HK-2 (cell line): ENCODE data around the gene RAP1GDS1.
"Not testable (repeated sequence)": the region's sequence is repeated elsewhere in the genome, so short reads cannot be mapped to it uniquely, and the experiment has no call there.

Experiments
- DNase-seq: peaks from one replicate; pipeline ENCODE4 v3.0.0-alpha.2; 2018; ENCODE audit not compliant: unreplicated experiment

RAP1GDS1 gene

DNA sequence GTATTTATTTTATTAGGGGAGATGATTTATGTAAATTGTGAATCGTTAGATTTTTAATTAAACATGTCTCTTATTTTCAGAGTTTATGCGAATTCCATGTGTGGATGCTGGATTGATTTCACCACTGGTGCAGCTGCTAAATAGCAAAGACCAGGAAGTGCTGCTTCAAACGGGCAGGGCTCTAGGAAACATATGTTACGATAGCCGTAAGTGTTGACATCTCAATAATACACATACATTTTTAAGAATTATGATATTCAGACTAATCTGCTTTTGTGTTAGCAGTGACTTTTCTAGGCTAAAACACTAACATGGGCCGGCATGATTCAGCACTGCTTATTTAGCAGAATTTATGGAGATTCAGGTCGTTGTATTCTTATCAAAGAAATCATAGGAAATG lies 91.2 kb downstream of the RAP1GDS1 start:
- no peak for DNase-seq

- no peak for DNase-seq
These were observed 91.8 kb downstream of the RAP1GDS1 start for GRCh38 chr4:98352940-98353339.

DNA sequence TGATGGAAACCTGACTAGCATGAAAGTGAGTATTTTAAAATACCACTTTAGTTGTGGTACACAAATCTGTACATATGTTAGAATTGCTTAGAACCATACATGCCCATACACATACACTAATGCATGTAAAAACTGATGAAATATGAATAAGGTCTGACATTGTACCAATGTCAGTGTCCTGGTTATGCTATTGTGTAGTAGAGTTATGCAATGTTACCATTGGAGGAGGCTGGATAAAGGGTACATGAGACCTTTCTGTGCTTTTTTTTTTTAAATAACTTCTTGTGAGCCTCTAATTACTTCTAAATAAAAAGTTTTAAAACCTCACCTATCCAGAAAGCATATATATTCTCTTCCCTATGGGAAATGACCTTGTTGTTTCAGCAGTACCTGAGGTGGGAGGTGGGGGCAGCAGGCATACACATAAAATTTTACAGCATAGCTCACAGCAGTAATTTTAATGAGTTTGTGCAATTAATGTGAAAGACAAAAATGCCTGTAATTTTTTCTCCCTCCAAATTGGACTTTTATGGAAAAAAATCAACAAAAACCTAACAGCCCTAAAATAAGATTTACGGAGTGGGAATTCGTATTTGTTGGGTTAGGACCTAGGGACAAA lies 97.6 kb downstream of the RAP1GDS1 start:
- no peak for DNase-seq

DNA sequence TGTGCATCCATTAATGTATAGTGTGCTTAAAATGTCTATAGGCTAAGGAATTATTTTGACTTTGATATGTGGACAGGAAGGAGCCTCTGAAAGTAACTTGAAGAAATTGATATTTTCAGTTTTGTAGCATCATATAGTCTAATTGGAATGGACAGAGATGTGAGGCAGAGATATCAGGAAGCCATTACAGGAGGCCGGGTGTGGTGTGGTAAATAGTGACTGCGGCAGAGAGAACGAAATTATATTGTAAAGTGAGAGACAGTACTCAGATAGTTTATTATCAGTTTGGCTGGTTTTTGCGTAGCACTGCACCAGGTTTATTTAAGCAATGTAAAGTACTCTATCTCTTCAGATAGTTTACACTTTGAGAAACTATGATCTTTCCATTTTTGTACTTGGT lies 98.5 kb downstream of the RAP1GDS1 start:
- no peak for DNase-seq

- no peak for DNase-seq
These were observed 102.2 kb downstream of the RAP1GDS1 start for GRCh38 chr4:98363431-98363830.

DNA sequence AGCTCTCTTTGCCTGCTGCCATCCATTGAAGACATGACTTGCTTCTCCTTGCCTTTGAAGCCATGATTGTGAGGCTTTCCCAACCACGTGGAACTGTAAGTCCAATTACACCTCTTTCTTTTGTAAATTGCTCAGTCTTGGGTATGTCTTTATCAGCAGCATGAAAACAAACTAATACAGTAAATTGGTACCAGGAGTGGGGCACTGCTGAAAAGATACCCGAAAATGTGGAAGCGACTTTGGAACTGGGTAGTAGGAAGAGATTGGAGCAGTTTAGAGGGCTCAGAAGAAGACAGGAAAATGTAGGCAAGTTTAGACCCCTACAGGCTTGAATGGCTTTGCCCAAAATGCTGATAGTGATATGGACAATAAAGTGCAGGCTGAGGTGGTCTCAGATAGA lies 105.1 kb downstream of the RAP1GDS1 start:
- not testable (repeated sequence) for DNase-seq

DNA sequence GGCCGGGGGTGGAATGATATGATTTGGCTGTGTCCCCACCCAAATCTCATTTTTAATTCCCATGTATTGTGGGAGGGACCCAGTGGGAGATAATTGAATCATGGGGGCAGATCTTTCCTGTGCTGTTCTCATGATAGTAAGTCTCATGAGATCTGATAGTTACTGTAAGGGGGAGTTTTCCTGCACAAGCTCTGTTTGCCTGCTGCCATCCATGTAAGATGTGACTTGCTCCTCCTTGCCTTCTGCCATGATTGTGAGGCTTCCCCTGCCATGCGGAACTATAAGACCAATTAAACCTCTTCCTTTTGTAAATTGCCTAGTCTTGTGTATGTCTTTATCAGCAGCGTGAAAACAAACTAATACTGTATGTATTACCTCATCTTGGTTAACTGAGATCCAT lies 106.8 kb downstream of the RAP1GDS1 start:
- not testable (repeated sequence) for DNase-seq

GRCh38 chr4:98369322-98369721 lies 108.1 kb downstream of the RAP1GDS1 start:
- no peak for DNase-seq

DNA sequence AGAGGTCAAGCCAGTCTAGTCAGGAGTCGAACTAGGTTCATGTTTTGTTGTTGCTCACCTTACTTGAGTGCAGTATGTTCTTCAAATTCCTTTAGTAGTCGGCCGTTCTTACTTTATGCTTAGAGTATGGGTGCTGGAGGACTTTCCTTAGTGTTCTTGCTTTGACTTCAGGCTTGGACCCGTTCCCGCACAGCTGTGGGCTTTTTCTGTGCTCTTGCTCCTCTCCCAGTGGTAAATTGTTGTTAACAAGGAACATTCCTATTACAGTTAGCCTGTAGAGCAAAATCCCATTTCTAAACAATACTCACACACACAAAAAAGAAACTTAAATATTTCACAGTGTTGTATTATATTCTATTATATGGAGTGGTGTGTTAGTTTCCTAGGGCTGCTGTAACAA lies 113.5 kb downstream of the RAP1GDS1 start:
- no peak for DNase-seq

GRCh38 chr4:98377559-98377958 lies 116.4 kb downstream of the RAP1GDS1 start:
- no peak for DNase-seq

GRCh38 chr4:98381306-98381705 lies 120.1 kb downstream of the RAP1GDS1 start:
- DNase-seq: no peak

DNA sequence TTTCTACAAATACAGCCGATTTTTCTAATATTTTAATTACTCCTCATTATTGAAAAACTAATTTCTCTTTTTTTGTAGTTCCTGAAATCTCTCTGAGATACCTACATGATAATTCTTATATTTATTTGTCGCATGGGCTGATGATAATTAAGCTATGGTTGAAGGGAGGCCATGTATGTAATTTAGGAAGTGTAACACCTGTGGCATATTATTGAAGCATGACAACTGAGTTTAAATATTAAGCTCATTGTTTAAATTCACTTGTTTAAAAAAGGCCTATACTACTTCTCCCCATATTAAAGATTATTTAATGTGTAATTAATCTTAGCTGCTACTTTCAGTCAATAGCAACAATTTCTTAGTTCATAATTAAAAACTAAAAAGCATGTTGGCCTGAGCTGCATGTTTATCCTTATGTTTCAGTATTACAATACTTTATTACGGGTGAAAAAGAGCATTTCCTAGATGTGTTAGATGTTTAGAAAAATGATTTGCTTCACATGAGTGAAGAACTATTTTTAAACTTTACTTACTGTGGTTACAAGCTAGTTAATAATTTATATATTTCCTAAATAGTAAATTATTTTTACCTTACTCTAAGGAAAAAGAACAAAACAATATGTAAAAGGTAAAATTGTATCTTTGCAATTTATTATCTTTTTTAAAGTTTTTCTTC lies 122.4 kb downstream of the RAP1GDS1 start:
- no peak for DNase-seq

DNA sequence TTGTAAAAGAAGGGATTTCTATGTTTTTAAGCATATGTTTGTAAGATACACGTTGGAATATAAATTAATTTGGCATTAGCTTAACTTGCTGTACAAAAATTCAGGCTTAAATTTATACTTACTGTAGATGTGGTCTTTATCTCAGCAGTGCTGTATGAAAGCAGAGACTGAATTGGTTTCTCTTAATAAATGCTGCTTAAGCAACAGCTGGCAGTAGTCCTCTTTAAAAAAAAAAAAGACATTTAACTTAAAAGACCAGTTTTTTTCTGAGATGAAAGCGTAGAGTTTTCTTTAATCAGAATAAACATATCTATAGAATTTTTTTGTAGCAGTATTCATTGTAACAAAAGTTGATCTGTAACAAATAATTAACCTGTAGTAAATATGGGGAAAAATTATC lies 124.6 kb downstream of the RAP1GDS1 start:
- no peak for DNase-seq

GRCh38 chr4:98387345-98388026 lies 126.3 kb downstream of the RAP1GDS1 start:
- DNase-seq: no peak

- DNase-seq: no peak
These were observed 132.9 kb downstream of the RAP1GDS1 start for GRCh38 chr4:98394134-98394533.

GRCh38 chr4:98399915-98400314 lies 138.7 kb downstream of the RAP1GDS1 start:
- no peak for DNase-seq

GRCh38 chr4:98406819-98407218 lies 145.6 kb downstream of the RAP1GDS1 start:
- no peak for DNase-seq

DNA sequence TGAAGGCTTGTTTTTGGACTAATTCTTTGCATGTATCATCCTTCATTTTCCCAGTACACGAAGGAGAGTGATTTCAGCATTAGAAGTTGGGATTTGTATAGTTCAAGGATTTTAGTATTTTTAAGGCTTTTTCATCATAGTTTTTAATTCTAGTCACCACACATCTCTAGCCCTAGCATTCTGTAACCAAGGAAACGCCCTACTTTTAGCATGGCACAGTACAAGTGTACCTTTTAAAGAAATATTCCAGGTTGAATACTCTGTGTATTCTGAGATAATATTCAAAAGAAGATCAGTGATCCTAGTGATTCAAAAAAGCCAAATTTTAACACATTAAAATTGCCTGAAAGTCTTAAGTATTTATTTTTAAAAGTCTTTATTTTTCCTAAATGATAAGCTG lies 150.5 kb downstream of the RAP1GDS1 start:
- no peak for DNase-seq

DNA sequence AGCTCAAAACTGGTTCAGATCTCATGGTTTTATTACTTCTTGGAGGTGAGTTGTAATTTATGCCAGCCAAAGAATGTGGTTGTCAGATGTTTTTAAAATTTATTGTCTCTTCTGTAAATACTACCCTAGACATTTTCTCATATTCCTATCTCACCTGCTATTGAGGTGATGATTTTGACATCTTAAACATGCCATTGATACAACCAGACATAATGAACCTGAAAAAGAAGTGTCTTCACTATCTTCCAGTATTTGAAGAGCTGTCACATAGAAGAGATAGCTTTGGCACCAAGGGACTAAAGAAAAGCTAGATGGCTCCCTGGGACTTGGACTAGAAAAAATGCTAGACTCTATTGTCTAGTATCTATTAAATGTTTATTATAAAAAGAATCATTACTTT lies 155.7 kb downstream of the RAP1GDS1 start:
- no peak for DNase-seq

- DNase-seq: not testable (repeated sequence)
These were observed 159.0 kb downstream of the RAP1GDS1 start for GRCh38 chr4:98420151-98420550.

- peak; percentile 22 for DNase-seq
These were observed 159.9 kb downstream of the RAP1GDS1 start for GRCh38 chr4:98421111-98421510.

DNA sequence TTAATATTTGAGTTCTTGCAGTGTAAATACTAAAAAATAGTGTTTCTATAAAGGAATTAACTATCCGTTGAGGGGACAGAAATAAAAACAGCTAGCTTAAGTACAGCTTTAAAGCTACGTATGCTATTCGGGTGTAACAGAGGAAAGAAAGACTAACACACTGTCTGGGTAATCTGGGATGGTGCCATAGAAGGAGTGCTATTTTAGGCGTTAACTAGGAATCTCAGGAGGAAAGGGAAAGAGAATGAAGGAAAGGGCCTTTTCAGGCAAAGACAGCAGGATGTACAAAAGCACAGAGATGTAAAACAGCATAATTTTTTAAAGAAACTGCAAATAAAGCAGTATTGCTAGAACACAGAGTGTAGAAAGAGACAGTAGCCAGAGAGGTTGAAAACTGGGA lies 161.8 kb downstream of the RAP1GDS1 start:
- DNase-seq: no peak

DNA sequence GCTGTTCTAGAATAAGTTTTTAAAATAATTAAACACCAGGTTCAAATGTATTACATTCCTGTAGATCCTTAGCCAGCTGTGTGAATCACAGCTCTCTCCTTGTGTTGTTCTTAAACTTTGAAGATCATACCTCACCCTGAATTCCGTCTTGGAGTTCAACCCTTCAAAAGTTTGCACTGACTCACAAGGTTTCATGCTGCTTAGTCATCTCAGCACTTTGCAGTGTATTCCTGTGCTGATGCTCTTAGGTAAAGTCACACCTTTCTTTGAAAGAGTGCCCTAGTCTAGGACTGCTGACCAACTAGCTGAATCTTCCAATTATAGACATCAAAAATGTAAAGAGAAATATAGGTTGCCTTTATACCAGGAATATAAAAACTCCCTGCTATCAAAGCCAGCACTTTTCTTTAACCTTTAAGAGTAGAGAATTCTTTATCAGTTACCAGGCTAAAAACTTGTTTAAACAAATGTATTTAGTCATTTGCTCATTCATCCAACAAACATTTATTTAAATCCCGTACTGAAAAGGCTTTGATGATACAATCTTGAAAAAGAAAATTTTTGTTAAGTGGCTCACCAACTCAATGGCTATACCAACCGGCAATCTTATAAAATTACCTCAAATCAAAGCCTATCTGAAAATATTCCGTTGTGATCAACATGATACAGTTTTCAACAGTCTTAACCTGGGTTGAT lies 169.7 kb downstream of the RAP1GDS1 start:
- no peak for DNase-seq
